ENCODE data around the gene PGC.

The PGC gene

DNA sequence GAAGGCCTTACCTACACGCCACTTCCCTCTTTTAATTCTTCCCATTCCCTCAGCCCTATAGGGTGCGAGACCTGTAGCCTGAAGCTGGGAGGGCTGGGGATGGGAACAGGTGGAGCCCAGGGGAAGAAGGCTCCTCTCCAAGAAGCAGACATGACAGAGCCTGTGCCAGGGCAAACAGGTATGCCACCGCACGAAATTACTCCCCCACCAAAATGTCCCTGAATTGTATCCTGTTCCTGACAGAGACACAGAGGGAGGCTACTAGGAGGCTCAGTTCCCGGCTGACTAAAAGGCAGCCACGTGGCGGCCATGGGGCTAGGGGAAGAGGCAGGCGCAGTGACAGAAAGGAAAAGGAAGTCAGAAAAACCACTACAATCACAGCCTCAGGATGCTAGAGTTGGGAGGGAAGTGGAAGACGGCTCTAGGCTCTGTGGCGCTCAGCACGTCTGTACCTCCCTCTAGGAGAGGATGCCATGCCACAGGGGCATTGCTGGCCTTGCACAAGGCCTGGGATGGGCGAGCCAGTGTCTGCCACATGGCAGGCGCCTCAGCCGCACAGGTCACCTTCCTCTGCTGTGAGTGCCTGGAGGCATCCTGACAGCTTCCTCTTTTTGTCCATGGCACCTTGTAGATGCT is 39.5 kb downstream of the PGC start:
- TF ChIP-seq, protein P1, sequence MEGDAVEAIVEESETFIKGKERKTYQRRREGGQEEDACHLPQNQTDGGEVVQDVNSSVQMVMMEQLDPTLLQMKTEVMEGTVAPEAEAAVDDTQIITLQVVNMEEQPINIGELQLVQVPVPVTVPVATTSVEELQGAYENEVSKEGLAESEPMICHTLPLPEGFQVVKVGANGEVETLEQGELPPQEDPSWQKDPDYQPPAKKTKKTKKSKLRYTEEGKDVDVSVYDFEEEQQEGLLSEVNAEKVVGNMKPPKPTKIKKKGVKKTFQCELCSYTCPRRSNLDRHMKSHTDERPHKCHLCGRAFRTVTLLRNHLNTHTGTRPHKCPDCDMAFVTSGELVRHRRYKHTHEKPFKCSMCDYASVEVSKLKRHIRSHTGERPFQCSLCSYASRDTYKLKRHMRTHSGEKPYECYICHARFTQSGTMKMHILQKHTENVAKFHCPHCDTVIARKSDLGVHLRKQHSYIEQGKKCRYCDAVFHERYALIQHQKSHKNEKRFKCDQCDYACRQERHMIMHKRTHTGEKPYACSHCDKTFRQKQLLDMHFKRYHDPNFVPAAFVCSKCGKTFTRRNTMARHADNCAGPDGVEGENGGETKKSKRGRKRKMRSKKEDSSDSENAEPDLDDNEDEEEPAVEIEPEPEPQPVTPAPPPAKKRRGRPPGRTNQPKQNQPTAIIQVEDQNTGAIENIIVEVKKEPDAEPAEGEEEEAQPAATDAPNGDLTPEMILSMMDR (IDR thresholded peaks at IDR 0.05; ENCODE audit: extremely low read depth, missing control alignments): no peak
- DNase-seq (ENCODE audit: low spot score): no peak

DNA sequence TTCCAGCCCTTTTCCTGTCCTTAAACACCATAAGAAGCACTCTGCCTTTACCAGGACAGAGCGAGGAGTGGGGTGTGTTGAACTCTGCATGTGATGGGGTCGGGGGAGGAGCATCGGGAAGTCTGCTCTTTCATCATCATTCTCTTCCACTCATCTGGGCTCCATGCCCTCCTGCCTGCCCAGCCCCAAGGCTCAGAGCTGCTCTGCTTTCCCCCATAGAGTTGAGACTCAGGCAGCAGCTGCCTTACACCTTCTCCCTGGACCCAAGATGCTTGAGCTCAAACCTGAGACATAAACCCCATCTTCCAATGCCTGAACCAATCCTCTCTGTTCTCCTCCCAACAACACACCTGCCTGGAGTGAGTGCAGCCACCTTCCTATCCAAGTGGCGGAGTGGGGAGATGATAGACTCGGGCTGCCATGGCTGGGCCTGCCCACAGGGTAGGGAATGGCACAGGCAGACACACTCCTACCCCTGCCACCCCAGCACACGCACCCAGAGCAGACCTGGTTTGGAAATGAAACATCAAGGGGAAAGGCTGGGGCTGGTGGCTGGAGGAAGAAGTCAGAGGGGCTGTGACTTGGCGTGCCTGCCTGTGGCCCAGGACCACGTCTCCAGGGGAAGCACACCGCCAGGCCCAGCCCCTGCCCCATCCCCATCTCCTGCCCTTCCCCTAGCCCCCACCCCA is 40.2 kb downstream of the PGC start:
- TF ChIP-seq, protein P1 (IDR thresholded peaks at IDR 0.05; ENCODE audit: extremely low read depth, missing control alignments): no peak

DNA sequence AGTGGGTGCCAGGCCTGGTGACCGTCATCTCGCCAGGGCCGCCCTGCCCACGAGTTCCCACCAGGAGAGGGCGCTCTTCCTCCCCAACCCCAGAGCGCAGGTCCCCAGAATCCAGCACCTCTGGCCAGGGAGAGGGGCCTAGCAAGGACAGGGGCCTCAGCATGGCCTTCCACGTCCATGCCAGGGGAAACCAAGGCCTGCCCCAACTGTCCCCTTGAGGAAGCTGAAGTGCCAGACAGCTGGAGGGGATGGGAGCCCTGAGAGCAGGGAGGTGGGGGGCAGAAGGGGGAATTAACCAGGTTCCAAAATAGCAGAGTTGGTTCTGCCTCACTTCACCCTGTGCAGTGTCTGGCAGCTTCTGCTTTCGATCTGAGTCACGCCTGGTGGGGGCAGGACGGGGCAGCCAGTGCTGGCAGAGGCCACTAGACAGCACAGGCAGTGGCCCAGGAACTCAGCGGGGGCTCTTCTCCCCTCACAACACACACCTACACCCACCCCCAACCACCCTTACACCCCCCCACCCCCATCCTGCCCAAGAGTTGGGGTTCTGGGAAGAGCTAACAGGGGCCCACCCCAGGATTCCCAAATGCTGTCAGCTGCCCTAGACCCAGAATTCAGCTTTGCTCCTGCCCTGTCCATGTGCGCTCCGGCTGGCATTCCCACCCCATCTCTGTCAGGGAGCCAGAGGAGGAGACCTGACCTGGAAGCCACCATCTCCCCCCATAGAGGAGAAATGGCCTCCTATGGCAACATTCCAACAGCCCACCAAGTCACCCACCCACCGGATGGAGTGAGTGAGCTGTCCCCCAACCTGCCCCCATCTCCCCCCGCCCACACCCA is 41.0 kb downstream of the PGC start:
- TF ChIP-seq, protein P1 (IDR thresholded peaks at IDR 0.05; ENCODE audit: extremely low read depth, missing control alignments): peak; percentile 90
- DNase-seq (ENCODE audit: low spot score): peak; percentile 86

More for the DNA sequence above, 40.2 kb downstream of the PGC start:
- peak; percentile 53 for DNase-seq (ENCODE audit: low spot score)

DNA sequence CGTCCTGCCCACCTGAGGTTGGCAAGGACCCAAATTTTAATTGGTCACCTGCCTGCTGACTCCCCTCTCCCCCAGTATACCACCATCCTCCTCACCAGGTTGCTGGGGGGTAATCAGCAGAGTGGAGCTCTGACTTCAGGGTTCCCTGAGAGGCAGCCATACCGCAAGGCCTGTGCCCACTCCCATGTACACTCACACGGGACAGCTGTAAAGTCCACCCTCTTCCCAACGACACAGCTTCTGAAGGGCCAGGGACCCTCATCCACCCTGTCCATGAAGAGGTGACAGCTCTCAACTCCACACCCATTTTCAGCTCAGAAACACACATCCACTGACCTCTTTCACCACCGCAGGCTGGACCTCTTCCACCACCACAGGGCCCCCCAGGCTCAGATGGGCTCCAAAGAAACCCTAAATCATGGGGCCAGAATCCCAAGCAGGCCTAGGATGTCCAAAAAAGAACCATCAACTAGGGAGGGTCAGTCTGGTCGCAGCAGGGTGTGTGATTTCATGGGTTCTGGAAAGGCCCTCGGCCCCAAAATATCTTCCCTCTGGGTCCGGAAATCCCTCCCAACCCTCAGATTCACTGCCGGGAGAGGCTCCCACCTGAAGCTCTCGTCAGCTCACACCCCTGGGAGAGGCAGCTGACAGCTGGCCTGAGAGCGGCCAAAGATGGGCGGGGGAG is 41.7 kb downstream of the PGC start:
- no peak for DNase-seq (ENCODE audit: low spot score)
- TF ChIP-seq, protein P1 (IDR thresholded peaks at IDR 0.05; ENCODE audit: extremely low read depth, missing control alignments): no peak

DNA sequence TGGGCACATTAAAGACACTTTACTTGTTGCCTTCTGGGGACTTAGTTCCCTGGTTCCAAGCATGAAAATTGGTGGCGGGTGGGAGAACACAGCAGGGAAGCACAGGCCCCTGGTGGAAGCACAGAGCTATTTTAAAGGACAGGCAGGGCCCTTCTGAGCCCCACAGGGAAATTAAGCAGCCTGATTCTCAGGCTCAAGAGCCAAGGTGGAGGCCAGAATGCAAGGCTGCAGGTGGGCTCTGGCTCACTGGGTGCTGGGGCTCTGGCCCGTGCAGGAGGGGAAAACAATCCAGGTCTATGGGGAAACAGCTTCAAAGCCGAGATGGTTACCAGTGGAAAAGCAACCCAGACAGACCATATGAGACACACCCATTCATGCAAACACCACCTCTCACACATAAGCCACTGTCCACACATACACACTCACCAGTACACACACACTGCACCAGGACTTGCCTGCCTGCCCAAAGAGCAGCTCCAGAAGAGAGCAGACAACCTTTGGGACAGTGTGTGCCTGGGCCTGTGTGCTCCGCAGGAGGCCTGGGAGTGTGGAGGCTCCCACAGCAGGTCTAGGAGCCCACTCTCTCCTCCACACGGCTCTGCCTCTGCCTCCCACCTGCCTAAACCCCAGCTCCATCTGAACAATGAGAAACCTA is 42.4 kb downstream of the PGC start:
- TF ChIP-seq, protein P1 (IDR thresholded peaks at IDR 0.05; ENCODE audit: extremely low read depth, missing control alignments): no peak
- no peak for DNase-seq (ENCODE audit: low spot score)

DNA sequence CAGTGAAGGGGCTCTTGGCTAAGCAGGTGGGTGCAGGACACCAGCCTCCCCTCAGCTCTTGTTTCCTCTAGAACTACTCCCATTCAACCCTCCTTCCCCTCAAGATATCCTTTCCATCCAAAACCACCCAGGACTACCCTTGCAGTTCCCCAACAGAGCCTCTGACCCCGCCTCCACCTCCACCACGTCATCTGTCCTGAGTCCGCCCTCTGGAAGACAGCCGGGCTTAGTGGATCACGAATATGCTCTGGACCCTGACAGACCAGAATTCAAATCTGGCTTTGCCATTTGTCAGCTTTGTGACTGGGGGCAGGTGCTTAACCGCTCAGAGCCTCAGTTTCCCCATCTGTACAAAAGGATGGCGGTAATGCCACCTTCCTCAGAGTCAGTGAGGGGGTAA is 43.2 kb downstream of the PGC start:
- TF ChIP-seq, protein P1 (IDR thresholded peaks at IDR 0.05; ENCODE audit: extremely low read depth, missing control alignments): no peak
- DNase-seq (ENCODE audit: low spot score): no peak

All from GM20000 (cell line).